NCI-H526 (cell line): ENCODE results near the gene PRSS33.
A peak's percentile ranks its signal among the peaks of the same experiment; 100 is the strongest.

ENCODE experiments used
- DNase-seq, 2 experiments: peaks; one replicate each; lab custom pipeline; 2025; lab: John Stamatoyannopoulos, UW

Gene PRSS33

GRCh38 chr16:2799205-2799858, 12.0 kb upstream of the PRSS33 start:
- DNase-seq, result no peak

- no peak for DNase-seq
Observed at GRCh38 chr16:2798723-2799204, 11.4 kb upstream of the PRSS33 start.

DNA sequence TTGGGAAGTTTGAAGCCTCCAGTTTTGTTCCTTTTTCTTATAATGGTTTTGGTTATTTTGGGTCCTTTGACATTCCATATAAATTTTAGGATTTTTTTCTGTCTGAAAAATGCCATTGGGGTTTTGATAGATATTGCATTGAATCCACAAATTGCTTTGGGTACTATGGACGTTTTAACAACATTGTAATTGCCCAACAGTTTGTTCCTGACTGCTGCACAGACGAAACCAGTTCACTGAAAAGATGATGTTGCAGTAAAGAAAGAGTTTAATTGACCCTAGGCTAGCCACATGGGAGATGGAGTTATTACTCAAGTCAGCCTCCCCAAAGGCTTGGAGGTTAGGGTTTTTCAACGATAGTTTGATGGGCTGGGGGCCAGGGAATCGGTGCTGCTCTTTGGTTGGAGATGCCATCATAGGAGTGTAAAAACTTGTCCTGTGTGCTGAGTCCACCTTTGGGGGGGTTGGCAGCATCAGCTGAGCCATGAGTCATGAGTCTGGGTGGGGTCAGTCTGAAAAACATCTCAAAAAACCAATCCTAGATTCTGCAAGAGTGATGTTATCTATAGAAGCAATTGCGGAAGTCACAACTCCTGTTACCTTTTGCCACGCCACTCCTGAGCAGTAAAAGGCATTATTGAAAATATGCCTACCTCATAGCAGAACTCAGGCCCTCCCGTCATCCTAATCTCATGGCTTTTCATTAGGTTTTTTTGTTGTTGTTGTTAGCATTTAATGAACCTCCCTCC, 8.2 kb upstream of the PRSS33 start:
- DNase-seq, result no peak

DNA sequence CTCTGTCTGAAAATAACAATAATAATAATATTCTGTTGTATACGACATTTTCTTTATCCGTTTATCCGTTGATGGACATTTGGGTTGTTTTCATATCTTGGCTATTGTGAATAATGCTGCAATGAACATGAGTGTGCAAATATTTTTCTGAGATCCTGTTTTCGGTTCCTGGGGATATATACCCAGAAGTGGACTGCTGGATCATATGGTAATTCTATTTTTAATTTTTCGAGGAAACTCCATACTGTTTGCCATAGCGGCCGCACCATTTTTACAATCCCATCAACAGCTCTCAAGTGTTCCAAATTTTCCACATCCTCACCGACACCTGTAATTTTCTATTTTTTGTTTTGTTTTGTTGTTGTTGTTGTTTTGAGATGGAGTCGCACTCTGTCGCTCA, 5.6 kb upstream of the PRSS33 start:
- no peak for DNase-seq

DNA sequence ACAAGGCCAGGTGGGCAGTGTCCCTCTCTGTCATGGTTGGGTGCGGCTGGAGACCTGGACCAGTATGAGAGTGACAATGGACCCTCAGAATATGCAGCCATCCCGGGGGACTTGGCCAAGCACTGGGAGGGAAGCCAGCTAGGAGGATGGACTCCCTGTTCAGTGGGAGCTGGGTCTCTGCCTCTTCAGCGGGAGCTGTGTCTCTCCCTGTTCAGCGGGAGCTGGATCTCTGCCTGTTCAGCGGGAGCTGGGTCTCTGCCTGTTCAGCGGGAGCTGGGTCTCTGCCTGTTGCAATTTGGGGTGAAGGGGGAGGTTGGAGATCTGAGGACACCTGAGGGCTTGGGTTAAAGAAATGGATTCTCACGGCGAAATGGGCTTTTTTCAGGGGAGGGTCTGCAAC, 3.8 kb upstream of the PRSS33 start:
- DNase-seq, result no peak

GRCh38 chr16:2790631-2791030, 3.3 kb upstream of the PRSS33 start:
- DNase-seq, result no peak

DNA sequence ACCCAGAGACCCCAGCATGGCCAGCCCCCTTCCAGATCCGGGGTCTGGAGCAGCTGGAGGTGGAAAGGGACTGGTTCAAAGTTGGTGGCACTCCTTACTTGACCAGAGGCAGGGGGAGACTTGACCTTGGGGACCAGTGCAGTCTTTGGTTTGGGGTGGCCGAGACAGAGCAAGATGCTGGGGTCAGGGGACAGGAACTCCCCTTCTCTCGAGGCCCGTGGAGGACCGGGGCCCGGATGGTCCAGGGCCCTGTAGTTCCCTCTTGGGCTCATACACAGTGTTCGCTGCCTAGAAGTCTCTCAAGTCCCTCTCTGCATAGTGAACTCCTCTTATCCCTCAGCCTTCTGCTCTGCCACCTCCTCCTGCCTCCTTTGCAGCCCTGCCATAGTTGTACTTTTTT, 601 bp upstream of the PRSS33 start:
- no peak for DNase-seq

DNA sequence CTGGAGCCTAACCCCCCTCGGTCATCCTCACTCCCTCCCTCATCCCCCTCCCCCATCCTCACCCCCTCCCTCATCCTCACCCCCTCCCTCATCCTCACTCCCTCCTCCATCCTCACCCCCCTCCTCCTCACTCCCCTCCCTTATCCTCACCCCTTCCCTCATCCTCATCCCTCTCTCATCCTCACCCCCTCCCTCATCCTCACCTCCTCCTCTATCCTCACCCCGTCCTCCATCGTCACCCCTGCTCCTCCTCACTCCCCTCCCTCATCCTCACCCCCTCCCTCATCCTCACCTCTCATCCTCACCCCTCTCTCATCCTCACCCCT, 571 bp downstream of the PRSS33 start:
- no peak for DNase-seq

DNA sequence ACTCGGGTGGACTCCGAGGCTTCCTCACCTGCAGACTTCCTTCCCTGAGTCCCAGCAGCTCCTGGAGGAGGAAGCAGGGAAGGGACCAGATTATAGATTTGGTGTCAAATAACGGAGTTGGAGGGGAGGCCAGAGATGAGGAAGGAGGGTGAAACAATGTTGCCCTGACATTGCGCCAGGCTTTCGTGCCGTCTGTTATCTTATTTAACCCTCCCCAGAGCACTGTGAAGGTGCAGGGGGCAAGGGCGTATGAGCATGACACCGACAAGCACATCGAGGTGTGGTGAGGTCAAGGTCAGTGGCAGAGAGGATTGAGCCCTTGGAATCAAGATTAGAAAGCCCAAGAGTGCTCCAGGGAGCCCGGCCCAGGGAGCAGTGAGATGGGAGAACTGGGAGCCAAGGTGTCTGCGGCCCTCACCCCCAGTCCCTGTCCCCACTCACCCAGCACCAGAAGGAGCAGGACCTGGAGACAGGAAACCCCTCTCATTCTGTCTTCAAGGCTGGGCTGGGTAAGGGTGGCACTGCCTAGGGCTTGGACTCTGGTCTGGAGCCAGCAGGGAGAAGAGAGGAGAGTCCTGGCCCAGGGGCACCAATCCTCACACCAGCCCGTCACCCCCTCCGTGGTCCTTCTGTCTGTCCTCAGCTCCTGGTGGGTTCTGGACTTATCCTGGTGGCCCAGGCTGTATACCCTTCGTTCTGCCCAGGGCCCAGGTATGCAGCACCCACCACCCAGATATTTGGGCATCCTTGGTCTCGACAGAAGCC, 1.1 kb downstream of the PRSS33 start:
- DNase-seq, result no peak

DNA sequence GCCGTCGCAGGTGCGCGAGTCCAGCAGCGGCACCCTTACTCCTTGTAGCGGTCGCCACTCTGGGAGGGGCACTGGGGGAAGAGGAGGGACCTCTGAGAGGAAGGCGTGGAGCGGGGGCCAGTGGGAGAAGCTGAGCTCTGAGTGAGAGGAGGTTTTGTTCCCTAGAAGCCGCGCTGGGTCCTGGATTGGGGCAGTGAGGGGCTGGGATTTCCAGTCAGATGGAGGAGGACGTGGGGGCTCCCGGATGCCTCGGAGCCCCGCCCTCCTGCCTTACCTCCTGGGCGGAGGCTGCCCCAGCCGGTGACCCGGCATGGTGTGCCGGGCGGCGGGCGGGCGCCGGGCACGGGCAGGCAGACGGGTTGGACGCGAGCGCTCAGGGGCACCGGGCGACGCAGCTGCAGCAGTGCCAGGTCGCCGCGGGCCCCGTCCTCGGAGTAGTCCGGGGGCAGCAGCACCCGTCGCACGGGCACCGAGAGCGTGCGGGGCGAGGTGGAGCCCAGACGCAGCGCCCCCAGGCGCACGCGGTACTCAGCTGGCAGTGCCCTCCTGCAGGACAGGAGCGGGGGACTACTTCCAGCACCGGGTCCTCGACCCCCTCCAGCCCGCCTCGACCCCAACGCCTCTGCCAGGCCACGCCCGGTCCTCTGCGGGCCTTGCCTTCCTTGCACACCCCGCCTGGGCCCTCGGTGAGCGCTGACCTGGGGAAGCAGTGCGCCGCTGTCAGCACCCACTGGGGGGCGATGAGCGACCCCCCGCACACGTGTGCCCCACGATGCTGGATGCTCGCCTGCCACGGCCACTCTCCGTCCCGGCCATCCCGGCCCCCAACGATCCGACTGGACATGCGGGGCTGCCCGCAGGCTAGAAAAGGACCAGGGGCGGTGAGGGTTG, 2.0 kb downstream of the PRSS33 start:
- DNase-seq, result peak in 1 of 2 experiments; percentile 22

DNA sequence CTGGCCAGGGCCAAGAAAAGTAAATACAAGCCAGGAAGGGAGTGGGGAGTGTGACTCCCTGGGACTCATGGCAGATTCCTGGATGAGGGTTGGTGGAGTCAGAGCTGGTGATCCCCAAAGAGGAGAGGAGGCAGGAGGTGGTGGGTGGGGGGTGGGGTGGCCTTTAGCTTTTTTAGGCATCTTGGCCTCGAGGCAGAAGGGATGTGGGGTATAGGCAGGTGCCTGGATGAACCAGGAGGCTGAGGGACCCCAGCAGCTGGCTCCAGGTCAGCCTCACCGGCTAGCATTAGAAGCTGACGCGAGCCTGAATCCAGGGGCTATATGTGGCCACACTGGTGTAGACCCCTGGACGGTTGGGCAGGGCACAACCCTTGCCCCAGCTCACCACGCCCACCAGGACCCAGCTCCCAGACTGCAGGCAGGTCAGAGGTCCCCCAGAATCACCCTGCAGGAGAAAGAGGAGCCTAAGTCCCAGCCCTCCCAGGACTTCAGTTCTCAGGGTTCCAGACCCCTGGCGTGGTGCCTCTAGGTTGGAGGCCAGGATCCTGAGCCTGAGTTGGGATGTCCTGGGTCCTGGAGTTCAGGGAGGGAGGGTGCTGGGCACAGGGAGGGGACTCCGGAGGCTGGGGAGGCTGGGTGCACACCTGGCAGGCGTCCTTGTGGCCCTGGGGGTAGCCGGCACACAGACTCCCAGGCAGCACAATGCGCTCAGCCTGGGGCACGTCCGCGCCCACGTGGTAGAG, 2.8 kb downstream of the PRSS33 start:
- no peak for DNase-seq

- DNase-seq, result no peak
Observed at GRCh38 chr16:2783581-2784357, 3.6 kb downstream of the PRSS33 start.

DNA sequence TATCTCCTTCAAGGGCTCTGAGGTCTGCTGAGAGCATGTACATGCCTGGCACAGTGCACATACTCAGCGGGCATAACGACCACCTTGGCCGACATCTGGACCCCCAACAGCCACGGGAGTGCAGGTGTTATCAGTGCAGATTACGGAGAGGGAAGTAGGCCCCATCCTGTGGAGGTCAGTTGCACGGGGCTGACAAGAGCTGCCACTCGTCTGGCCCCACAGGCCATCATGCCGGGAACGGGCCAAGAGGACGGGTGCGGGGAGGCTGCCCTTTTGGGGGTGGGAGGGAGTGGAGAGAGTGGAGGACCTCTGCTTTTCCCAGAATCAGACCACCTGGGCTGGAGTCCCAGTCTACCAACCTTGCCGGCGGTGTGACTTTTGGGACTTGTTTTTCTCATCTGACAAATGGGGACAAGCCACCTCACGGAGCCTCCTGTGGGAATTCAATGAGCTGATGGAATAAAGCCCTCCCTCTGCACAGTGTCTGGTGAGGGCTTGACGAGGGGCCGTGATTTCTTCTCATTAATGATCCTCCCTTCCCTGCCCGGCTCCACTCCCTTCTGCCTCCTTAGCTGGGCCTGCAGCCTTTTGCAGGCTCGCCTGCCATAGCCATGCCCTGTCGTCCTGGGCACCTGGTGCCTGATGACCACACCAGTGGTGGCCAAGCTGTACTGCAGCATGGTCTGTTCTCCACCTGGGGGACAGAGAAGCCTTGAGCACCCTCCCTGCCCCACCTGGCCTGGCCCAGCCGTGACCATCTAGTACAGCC, 4.6 kb downstream of the PRSS33 start:
- no peak for DNase-seq

GRCh38 chr16:2779978-2780898, 7.1 kb downstream of the PRSS33 start:
- DNase-seq, result no peak

GRCh38 chr16:2779151-2779920, 8.0 kb downstream of the PRSS33 start:
- DNase-seq, result no peak

GRCh38 chr16:2778630-2778958, 8.8 kb downstream of the PRSS33 start:
- DNase-seq, result no peak

- no peak for DNase-seq
Observed at GRCh38 chr16:2777903-2778629, 9.3 kb downstream of the PRSS33 start.
